Measurements from ENCODE around the gene CDC123. TPM values are rescaled to one million over a fixed set of nuclear protein-coding genes. Genes with fewer than 3 reads are reported as not detected.
"Not testable (repeated sequence)": the region's sequence is repeated elsewhere in the genome, so short reads cannot be mapped to it uniquely, and the experiment has no call there.

The CDC123 gene
- total RNA-seq, 1 donor from 2014 or later: 72.8 TPM

- DNase-seq: no peak
These were observed 4.3 kb upstream of the CDC123 start for GRCh38 chr10:12191715-12192114.

GRCh38 chr10:12193193-12193592 is 2.8 kb upstream of the CDC123 start:
- DNase-seq: no peak

GRCh38 chr10:12194752-12195271 is 1.2 kb upstream of the CDC123 start:
- no peak for DNase-seq

GRCh38 chr10:12195281-12195602 is 746 bp upstream of the CDC123 start:
- no peak for DNase-seq

- DNase-seq: no peak
These were observed 683 bp downstream of the CDC123 start for GRCh38 chr10:12196531-12197211.

GRCh38 chr10:12198156-12198555 is 2.2 kb downstream of the CDC123 start:
- no peak for DNase-seq

- DNase-seq: no peak
These were observed 4.9 kb downstream of the CDC123 start for GRCh38 chr10:12200850-12201249.

- no peak for DNase-seq
These were observed 5.6 kb downstream of the CDC123 start for GRCh38 chr10:12201543-12201942.

GRCh38 chr10:12202226-12202625 is 6.2 kb downstream of the CDC123 start:
- DNase-seq: no peak

GRCh38 chr10:12205082-12205481 is 9.1 kb downstream of the CDC123 start:
- no peak for DNase-seq

GRCh38 chr10:12207114-12207513 is 11.1 kb downstream of the CDC123 start:
- DNase-seq: no peak

GRCh38 chr10:12208460-12208859 is 12.5 kb downstream of the CDC123 start:
- DNase-seq: no peak

- no peak for DNase-seq
These were observed 16.5 kb downstream of the CDC123 start for GRCh38 chr10:12212454-12212853.

GRCh38 chr10:12213621-12214020 is 17.6 kb downstream of the CDC123 start:
- no peak for DNase-seq

GRCh38 chr10:12214093-12214492 is 18.1 kb downstream of the CDC123 start:
- no peak for DNase-seq

- peak; percentile 43 for DNase-seq
These were observed 18.8 kb downstream of the CDC123 start for GRCh38 chr10:12214763-12215218.

- no peak for DNase-seq
These were observed 23.0 kb downstream of the CDC123 start for GRCh38 chr10:12218991-12219390.

- DNase-seq: no peak
These were observed 25.6 kb downstream of the CDC123 start for GRCh38 chr10:12221323-12222298.

GRCh38 chr10:12225444-12225843 is 29.5 kb downstream of the CDC123 start:
- DNase-seq: no peak

- DNase-seq: not testable (repeated sequence)
These were observed 30.4 kb downstream of the CDC123 start for GRCh38 chr10:12226438-12226837.

- DNase-seq: no peak
These were observed 32.9 kb downstream of the CDC123 start for GRCh38 chr10:12228851-12229250.

GRCh38 chr10:12234687-12235086 is 38.7 kb downstream of the CDC123 start:
- DNase-seq: not testable (repeated sequence)

- no peak for DNase-seq
These were observed 39.2 kb downstream of the CDC123 start for GRCh38 chr10:12235116-12235694.
